C4-2B (cell line): ENCODE measurements around the gene C10orf67.

Source experiments
- ZFX ChIP-seq: fragments of 450-650 bp; IDR thresholded peaks from 2 replicates; pipeline ENCODE4 v1.6.1; 2017
- TF ChIP-seq, protein P1 (sequence below): fragments of 450-650 bp; conservative IDR thresholded peaks from 2 replicates; pipeline ENCODE4 v1.5.1; 2017; ENCODE audit warnings: mild to moderate bottlenecking

DNA sequence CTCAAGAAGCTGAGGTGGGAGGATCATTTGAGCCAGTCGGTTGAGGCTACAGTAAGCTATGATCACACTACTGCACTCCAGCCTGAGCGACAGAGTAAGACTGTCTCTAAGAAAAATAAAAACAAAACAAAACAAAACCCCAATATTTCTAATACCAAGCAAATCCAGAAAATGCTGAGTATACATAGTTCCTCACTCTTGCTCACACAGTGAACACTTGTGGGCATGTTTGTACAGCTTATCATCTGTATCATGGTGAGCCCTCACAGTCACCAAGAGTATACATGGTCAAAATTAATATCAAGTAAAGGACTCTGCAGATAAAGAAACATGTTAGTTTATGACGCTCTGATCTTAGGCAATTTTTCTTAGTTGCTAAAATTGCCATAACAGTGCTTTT lies 41.5 kb upstream of the C10orf67 start:
- TF ChIP-seq, protein P1, sequence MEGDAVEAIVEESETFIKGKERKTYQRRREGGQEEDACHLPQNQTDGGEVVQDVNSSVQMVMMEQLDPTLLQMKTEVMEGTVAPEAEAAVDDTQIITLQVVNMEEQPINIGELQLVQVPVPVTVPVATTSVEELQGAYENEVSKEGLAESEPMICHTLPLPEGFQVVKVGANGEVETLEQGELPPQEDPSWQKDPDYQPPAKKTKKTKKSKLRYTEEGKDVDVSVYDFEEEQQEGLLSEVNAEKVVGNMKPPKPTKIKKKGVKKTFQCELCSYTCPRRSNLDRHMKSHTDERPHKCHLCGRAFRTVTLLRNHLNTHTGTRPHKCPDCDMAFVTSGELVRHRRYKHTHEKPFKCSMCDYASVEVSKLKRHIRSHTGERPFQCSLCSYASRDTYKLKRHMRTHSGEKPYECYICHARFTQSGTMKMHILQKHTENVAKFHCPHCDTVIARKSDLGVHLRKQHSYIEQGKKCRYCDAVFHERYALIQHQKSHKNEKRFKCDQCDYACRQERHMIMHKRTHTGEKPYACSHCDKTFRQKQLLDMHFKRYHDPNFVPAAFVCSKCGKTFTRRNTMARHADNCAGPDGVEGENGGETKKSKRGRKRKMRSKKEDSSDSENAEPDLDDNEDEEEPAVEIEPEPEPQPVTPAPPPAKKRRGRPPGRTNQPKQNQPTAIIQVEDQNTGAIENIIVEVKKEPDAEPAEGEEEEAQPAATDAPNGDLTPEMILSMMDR: no peak
- no peak for TF ChIP-seq ZFX
